Endothelial cell of umbilical vein (primary cell): ENCODE measurements around the gene TMEM129. TPM values are rescaled to one million over a fixed set of nuclear protein-coding genes. Genes with fewer than 3 reads are reported as not detected.

ENCODE experiments used
- BruUV-seq: library from RNA; stranded (reverse); fragments of 400-500 nt; replicated peaks from 2 replicates; lab custom pipeline; 2021; lab: Mats Ljungman, UMichigan
- CTCF ChIA-PET: fragments of 300-600, 350-600 bp; sonication (Branson Sonifier 250); formaldehyde crosslinking; loops from one replicate; lab custom pipeline; 2021; ENCODE audit warnings: antibody characterized with exemption, inconsistent platforms; lab: Charles Lee
- POLR2A ChIA-PET: fragments of 300-600, 350-600 bp; sonication (Branson Sonifier 250); formaldehyde crosslinking; loops from one replicate; lab custom pipeline; 2021; ENCODE audit warnings: antibody characterized with exemption, inconsistent platforms; lab: Charles Lee
- DNase-seq: peaks from one replicate; pipeline ENCODE4 v3.0.0-alpha.2; 2011; ENCODE audit warnings: low read depth, low spot score
- FAIRE-seq: peaks from 2 replicates; lab custom pipeline; 2011; peaks lifted over from hg19 to GRCh38; lab: Jason Lieb, UNC
- H2AFZ ChIP-seq: 2 replicates; pipeline ENCODE4 v1.6.0; 2012; ENCODE audit warnings: low read depth, low read length, control low read depth, inconsistent platforms
- H3K27ac ChIP-seq: 2 replicates; pipeline ENCODE4 v1.5.1; 2011; ENCODE audit warnings: low read depth, mild to moderate bottlenecking, control low read depth, low read length, moderate library complexity; ENCODE audit not compliant: insufficient read depth
- H3K27me3 ChIP-seq, 2 experiments: 2 replicates each; pipeline versions ENCODE4 v1.6.0 to v1.6.1; 2011; ENCODE audit warnings: low read length in 2 of 2, mixed read lengths in 1 of 2; ENCODE audit not compliant: control insufficient read depth in 2 of 2, insufficient read depth in 2 of 2
- H3K36me3 ChIP-seq, 2 experiments: 2 replicates in 1 of 2; 3 replicates in 1 of 2; pipeline ENCODE4 v1.5.1; 2011; ENCODE audit warnings: low read length in 2 of 2, mild to moderate bottlenecking in 1 of 2, moderate library complexity in 1 of 2; ENCODE audit not compliant: control insufficient read depth in 2 of 2, insufficient read depth in 2 of 2; ENCODE audit errors: extremely low read depth in 1 of 2
- H3K4me1 ChIP-seq: 3 replicates; pipeline ENCODE4 v1.5.1; 2011; ENCODE audit warnings: mild to moderate bottlenecking, low read length; ENCODE audit not compliant: control insufficient read depth, insufficient read depth; ENCODE audit errors: extremely low read depth
- H3K4me2 ChIP-seq: 2 replicates; pipeline ENCODE4 v1.6.1; 2011; ENCODE audit warnings: low read length, control low read depth, mixed read lengths; ENCODE audit not compliant: insufficient read depth
- H3K4me3 ChIP-seq, 3 experiments: fragments of 200-600 bp in 1 of 3; sonication (generic), shearing (Covaris generic) in 1 of 3; replicated peaks in 1 of 3; 2 replicates each; pipeline ENCODE4 v1.5.1; 2011 to 2016; ENCODE audit warnings: control low read depth in 3 of 3, low read length in 3 of 3, mild to moderate bottlenecking in 2 of 3, inconsistent platforms in 1 of 3, low read depth in 1 of 3, moderate library complexity in 1 of 3; ENCODE audit not compliant: insufficient read depth in 1 of 3
- H3K79me2 ChIP-seq: 2 replicates; pipeline ENCODE4 v1.6.0; 2012; ENCODE audit warnings: low read length, inconsistent platforms; ENCODE audit not compliant: control insufficient read depth, insufficient read depth
- H3K9ac ChIP-seq: replicated peaks from 2 replicates; pipeline ENCODE3; 2011; ENCODE audit warnings: low read length, control low read depth; ENCODE audit not compliant: insufficient read depth; ENCODE audit errors: extremely low read depth
- H3K9me1 ChIP-seq: replicated peaks from 3 replicates; pipeline ENCODE4 v1.6.0; 2011; ENCODE audit warnings: mild to moderate bottlenecking, low read length; ENCODE audit not compliant: control insufficient read depth, insufficient read depth; ENCODE audit errors: extremely low read depth
- H3K9me3 ChIP-seq: replicated peaks from 2 replicates; pipeline ENCODE4 v1.5.1; 2012; ENCODE audit warnings: low read length, inconsistent platforms; ENCODE audit not compliant: control insufficient read depth, insufficient read depth
- H4K20me1 ChIP-seq: replicated peaks from 2 replicates; pipeline ENCODE3; 2011; ENCODE audit warnings: mild to moderate bottlenecking, low read length; ENCODE audit not compliant: control insufficient read depth, insufficient read depth; ENCODE audit errors: extremely low read depth
- EZH2 ChIP-seq: IDR thresholded peaks from 2 replicates; pipeline ENCODE4 v1.6.1; 2012; ENCODE audit warnings: borderline replicate concordance, low read depth, mild to moderate bottlenecking, moderate library complexity, low read length, inconsistent platforms; ENCODE audit not compliant: severe bottlenecking
- FOS ChIP-seq: IDR thresholded peaks from 2 replicates; pipeline ENCODE4 v1.6.1; 2011; ENCODE audit warnings: mild to moderate bottlenecking, low read length, moderate library complexity, borderline replicate concordance; ENCODE audit not compliant: insufficient read depth
- GATA2 ChIP-seq: IDR thresholded peaks from 2 replicates; pipeline ENCODE4 v1.7.0; 2011; ENCODE audit warnings: low read depth, mild to moderate bottlenecking, moderate library complexity, mixed read lengths, low read length; ENCODE audit not compliant: insufficient read length, insufficient read depth
- JUN ChIP-seq: IDR thresholded peaks from 2 replicates; pipeline ENCODE4 v1.6.1; 2011; ENCODE audit warnings: borderline replicate concordance, low read depth; ENCODE audit not compliant: insufficient read length, insufficient read depth
- MYC ChIP-seq: IDR thresholded peaks from one replicate; pipeline ENCODE4 v1.6.1; 2011; ENCODE audit warnings: mild to moderate bottlenecking, low read depth, low read length
- POLR2A ChIP-seq: IDR thresholded peaks from 2 replicates; pipeline ENCODE4 v1.6.1; 2012; ENCODE audit warnings: low read depth, mild to moderate bottlenecking, control low read depth, low read length
- dilution Hi-C: fragments of 300-500 bp; cut with MboI; formaldehyde crosslinking; loops from one replicate; pipeline ENCODE4 v1.15.0; 2019; ENCODE audit warnings: low sequenced_read_pairs; ENCODE audit not compliant: extremely low pct_ligation_motif_present
- intact Hi-C: fragments of 100-400 bp; cut with micrococcal nuclease; formaldehyde crosslinking; loops from one replicate; pipeline ENCODE4 v1.10.0; 2022
- polyA plus RNA-seq, 4 experiments: library from polyadenylated mRNA; depleted of rRNA in 3 of 4; stranded (reverse) in 3 of 4; unstranded in 1 of 4; fragments of >200 nt; gene quantifications; 2 replicates each; pipeline versions ENCODE4 v1.2.1 to v1.2.3, GENCODE V29; 2011 to 2012; ENCODE audit warnings: missing spikeins in 1 of 4
- total RNA-seq: library from RNA; stranded (reverse); gene quantifications from 2 replicates; pipeline ENCODE4 v1.2.3, GENCODE V29; 2021
- TF ChIP-seq, protein P1 (sequence below): IDR thresholded peaks from 2 replicates; pipeline ENCODE4 v1.6.1; 2011; ENCODE audit not compliant: insufficient read depth, insufficient read length
- TF ChIP-seq, protein P2 (sequence below), 2 donors: IDR thresholded peaks; 1 replicate in 1 of 2; 2 replicates in 1 of 2; pipeline ENCODE4 v1.5.1; 2011; ENCODE audit warnings: low read length in 2 of 2, mild to moderate bottlenecking in 2 of 2, moderate library complexity in 2 of 2, control low read depth in 1 of 2, inconsistent platforms in 1 of 2, low read depth in 1 of 2; ENCODE audit not compliant: insufficient read depth in 1 of 2; ENCODE audit errors: extremely low read depth in 1 of 2

The TMEM129 gene
- total and polyA plus RNA-seq, 2 donors (not counting 3 experiments of a cell fraction or from before 2014, with no cell fraction given): 23.2 to 33.2 TPM

DNA sequence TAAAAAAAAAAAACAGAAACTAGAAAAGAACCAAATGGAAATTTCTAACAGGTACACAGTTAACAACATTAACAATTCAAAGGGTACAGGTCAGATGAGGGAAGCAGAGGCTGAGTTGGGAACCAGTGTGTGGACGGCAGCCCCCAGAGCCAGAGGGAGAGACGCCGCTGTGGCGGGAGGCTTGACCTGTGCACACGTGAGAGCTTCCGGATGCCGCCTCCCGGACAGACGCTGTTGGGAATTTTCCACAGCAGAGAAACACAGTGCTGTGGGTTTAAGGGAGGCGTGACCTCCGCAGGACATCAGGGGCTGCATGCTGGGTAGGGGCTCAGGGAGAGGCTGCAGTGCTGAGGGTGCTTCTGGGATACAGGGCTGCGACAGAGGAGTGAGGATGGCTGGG, 22.4 kb upstream of the TMEM129 start:
- Histone ChIP-seq H3K9me1 (no peaks in the 10 kb centered on the region), H3K4me2 (no peak overlapping the region), H3K4me1 (peaks cover 3% of the 10 kb centered on the region), H2AFZ (no peak overlapping the region), H3K4me3 (no peak overlapping the region), H3K9me3 (no peaks in the 10 kb centered on the region), H3K9ac (no peak overlapping the region), H3K36me3 (peaks cover 9 to 26% of the 10 kb centered on the region in 2 experiments), H3K27ac (no peak overlapping the region), H3K27me3 (no peaks in the 10 kb centered on the region), H3K79me2 (no peaks in the 10 kb centered on the region), H4K20me1 (no peaks in the 10 kb centered on the region)
- ChIA-PET POLR2A (no interaction called here), CTCF (interaction anchor here (0.6 to 6.0 kb wide), 4 partner anchors 68 to 168 kb away, joined by 3 to 198 read pairs (median 9); no protein-coding TSS in a partner anchor)
- dilution Hi-C loops: no loop called here
- no TSS peak for BruUV-seq
- TF ChIP-seq GATA2 (no peak), POLR2A (no peak)
- TF ChIP-seq, protein P1, sequence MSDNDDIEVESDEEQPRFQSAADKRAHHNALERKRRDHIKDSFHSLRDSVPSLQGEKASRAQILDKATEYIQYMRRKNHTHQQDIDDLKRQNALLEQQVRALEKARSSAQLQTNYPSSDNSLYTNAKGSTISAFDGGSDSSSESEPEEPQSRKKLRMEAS: no peak
- FAIRE-seq (no peak), DNase-seq (no peak)
- intact Hi-C loops: no loop called here

DNA sequence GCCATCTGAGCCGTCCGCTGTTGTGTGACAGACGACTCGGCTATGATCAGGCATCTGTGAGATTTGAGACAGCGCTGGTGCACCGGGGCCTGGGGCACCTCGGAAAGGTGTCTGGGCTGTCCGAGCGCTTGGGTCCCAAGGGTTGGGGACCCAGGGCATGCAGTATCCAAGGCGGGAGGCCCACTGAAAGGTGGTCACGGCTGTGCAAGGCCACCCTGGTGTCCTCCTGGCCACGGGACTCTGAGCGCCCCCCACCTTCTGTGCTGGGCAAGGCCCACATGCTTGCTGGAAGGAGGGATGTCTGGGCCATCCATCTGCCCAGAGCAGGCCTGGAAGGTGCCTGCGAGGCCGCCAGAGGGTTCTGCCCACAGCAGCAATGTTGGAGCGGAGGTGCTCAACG, 20.1 kb upstream of the TMEM129 start:
- Histone ChIP-seq H3K27me3 (no peaks in the 10 kb centered on the region), H3K36me3 (peaks cover 21 to 43% of the 10 kb centered on the region in 2 experiments), H3K79me2 (no peaks in the 10 kb centered on the region), H3K4me2 (no peak overlapping the region), H3K9me3 (no peaks in the 10 kb centered on the region), H3K9me1 (no peaks in the 10 kb centered on the region), H3K27ac (no peak overlapping the region), H2AFZ (no peak overlapping the region), H3K9ac (no peak overlapping the region), H3K4me3 (no peak overlapping the region), H4K20me1 (no peaks in the 10 kb centered on the region), H3K4me1 (no peaks in the 10 kb centered on the region)
- BruUV-seq: no TSS peak
- POLR2A ChIA-PET: no interaction called here
- dilution Hi-C loops (no loop called here), intact Hi-C loops (no loop called here)
- TF ChIP-seq JUN (no peak), GATA2 (no peak), MYC (no peak), EZH2 (no peak), FOS (no peak)
- TF ChIP-seq, protein P2, sequence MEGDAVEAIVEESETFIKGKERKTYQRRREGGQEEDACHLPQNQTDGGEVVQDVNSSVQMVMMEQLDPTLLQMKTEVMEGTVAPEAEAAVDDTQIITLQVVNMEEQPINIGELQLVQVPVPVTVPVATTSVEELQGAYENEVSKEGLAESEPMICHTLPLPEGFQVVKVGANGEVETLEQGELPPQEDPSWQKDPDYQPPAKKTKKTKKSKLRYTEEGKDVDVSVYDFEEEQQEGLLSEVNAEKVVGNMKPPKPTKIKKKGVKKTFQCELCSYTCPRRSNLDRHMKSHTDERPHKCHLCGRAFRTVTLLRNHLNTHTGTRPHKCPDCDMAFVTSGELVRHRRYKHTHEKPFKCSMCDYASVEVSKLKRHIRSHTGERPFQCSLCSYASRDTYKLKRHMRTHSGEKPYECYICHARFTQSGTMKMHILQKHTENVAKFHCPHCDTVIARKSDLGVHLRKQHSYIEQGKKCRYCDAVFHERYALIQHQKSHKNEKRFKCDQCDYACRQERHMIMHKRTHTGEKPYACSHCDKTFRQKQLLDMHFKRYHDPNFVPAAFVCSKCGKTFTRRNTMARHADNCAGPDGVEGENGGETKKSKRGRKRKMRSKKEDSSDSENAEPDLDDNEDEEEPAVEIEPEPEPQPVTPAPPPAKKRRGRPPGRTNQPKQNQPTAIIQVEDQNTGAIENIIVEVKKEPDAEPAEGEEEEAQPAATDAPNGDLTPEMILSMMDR (IDR thresholded peaks at IDR 0.05; ENCODE audit: extremely low read depth in 1 of 2, insufficient read depth in 1 of 2, low read depth in 1 of 2, low read length in 2 of 2): no peak
- TF ChIP-seq, protein P1: no peak
- no peak for FAIRE-seq
- no peak for DNase-seq
- CTCF ChIA-PET: no interaction called here
